Measurements from ENCODE around the gene MARK4.

GRCh38 chr19:45255611-45256157 is 4.6 kb downstream of the MARK4 start:
- no peak for TF ChIP-seq CTCF (IDR thresholded peaks at IDR 0.05)
- TF ChIP-seq POLR2A (IDR thresholded peaks at IDR 0.05) = no peak
- TF ChIP-seq POLR2AphosphoS5 (IDR thresholded peaks at IDR 0.05) = no peak
